ENCODE measurements around the gene URB1. TPM values are rescaled to one million over a fixed set of nuclear protein-coding genes. Genes with fewer than 3 reads are reported as not detected.

Gene URB1
- total RNA-seq, 4 donors from 2014 or later: 6.4 to 8.7 (median 7.3) TPM

DNA sequence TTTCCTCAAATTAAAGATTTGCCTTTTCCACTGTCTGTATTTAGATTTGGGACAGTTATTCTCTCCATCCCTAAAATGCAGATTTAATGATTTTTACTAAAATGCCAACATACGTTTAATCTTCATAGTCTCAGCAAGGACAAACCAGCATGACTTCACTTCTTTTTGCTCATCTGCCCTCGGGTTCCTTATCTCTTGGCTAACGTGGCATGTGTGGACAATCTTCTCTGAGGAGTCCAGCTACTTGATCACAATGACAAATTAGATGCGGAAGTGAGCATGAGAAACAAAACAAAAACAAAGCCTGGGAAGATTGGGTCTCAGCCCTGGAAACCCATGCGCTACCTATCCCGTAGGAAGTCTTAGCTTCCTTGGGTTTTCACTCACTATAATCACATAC is 93.1 kb downstream of the URB1 start:
- Histone ChIP-seq H3K4me1 (no peaks in the 10 kb centered on the region), H3K9me3 (no peaks in the 10 kb centered on the region), H3K27me3 (no peaks in the 10 kb centered on the region), H3K36me3 (no peaks in the 10 kb centered on the region), H3K4me3 (no peak overlapping the region), H3K27ac (no peak overlapping the region)
- no peak for DNase-seq
- no peak for TF ChIP-seq POLR2A (IDR thresholded peaks at IDR 0.05)
- intact Hi-C loops (cut with DNase I; ENCODE audit: low total_unique reads) (no loop called here), in situ Hi-C loops (cut with MboI; ENCODE audit: low pct_ligation_motif_present in 1 of 4, low pct_unique_long_range_greater_than_20kb in 1 of 4, low sequenced_read_pairs in 3 of 4) (no loop called here)
- WGBS, 2 donors (ENCODE audit: low coverage in 1 of 2): 94 to 100% methylated on average over 1 to 6 of the region's 6 CpGs

DNA sequence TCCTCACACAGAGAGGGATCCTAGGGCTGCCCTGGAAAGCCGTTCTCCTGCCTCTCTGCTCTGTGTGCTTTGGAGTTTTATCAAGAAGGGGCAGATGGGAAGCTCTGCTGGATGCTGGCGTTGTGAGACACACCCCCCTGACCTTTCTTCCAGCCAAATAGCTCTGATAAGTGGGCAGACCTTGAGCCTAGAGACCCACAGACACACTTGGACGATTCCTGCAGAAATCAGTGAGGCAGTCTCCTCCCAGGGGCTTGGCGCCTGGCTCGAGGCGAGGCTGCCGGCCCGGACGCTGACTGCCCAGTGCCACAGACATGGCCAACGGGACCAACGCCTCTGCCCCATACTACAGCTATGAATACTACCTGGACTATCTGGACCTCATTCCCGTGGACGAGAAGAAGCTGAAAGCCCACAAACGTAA is 94.1 kb downstream of the URB1 start, which contains the start of gene MRAP:
TSS of gene MRAP (plus strand) at position 198 of the 424 bp plus-strand sequence. CDS start at position 315, 117 bp downstream.
- TF ChIP-seq POLR2A (IDR thresholded peaks at IDR 0.05) (no peak), POLR2AphosphoS5 (IDR thresholded peaks at IDR 0.05) (no peak), EP300 (IDR thresholded peaks at IDR 0.05; ENCODE audit: low read depth) (no peak)
- TF ChIP-seq, protein P1, sequence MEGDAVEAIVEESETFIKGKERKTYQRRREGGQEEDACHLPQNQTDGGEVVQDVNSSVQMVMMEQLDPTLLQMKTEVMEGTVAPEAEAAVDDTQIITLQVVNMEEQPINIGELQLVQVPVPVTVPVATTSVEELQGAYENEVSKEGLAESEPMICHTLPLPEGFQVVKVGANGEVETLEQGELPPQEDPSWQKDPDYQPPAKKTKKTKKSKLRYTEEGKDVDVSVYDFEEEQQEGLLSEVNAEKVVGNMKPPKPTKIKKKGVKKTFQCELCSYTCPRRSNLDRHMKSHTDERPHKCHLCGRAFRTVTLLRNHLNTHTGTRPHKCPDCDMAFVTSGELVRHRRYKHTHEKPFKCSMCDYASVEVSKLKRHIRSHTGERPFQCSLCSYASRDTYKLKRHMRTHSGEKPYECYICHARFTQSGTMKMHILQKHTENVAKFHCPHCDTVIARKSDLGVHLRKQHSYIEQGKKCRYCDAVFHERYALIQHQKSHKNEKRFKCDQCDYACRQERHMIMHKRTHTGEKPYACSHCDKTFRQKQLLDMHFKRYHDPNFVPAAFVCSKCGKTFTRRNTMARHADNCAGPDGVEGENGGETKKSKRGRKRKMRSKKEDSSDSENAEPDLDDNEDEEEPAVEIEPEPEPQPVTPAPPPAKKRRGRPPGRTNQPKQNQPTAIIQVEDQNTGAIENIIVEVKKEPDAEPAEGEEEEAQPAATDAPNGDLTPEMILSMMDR (IDR thresholded peaks at IDR 0.05): no peak
- Histone ChIP-seq H3K36me3 (no peaks in the 10 kb centered on the region), H3K9me3 (no peaks in the 10 kb centered on the region), H3K27ac (peak within 1 kb of the TSS in 1 of 4 donors; percentile 4), H3K4me1 (no peaks in the 10 kb centered on the region), H3K27me3 (no peaks in the 10 kb centered on the region), H3K4me3 (no peak within 1 kb of the TSS)
- intact Hi-C loops (cut with DNase I; ENCODE audit: low total_unique reads) (loop anchor here (1.0 kb wide), 1 partner anchor 27 kb away; no protein-coding TSS in a partner anchor), in situ Hi-C loops (cut with MboI; ENCODE audit: low pct_ligation_motif_present in 1 of 4, low pct_unique_long_range_greater_than_20kb in 1 of 4, low sequenced_read_pairs in 3 of 4) (no loop called here)
- no peak for DNase-seq
- WGBS, 2 donors (ENCODE audit: low coverage in 1 of 2): 88% methylated on average over 14 of the region's 14 CpGs; no CpG with 5 or more reads in 1 of the 2 donors

DNA sequence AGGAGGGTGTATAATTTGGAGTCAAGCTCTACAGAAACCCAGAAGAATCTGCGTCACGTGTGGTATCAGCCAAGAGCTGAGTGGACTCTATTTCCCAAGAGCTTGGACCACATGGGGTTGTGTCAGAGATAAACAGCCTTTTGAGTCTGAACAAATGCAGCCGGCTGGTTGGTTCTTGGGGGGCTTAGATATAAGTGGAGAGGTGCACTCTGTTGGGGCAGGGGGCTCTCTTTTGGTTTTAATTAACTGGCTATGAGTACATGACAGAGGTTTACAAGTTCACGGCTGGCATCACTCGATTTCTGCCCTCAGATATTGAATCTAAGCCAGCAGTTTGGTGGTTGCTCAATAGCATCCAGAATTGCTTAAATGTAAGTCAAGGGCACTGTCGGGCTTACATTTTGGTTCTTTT is 94.7 kb downstream of the URB1 start:
- intact Hi-C loops (cut with DNase I; ENCODE audit: low total_unique reads): loop anchor here (1.0 kb wide), 1 partner anchor 27 kb away; no protein-coding TSS in a partner anchor
- H3K4me1 ChIP-seq: no peaks in the 10 kb centered on the region
- 85 to 89% methylated on average over 5 to 6 of the region's 6 CpGs for WGBS, 2 donors (ENCODE audit: low coverage in 1 of 2)
- TF ChIP-seq EP300 (IDR thresholded peaks at IDR 0.05; ENCODE audit: low read depth) (no peak), POLR2A (IDR thresholded peaks at IDR 0.05) (no peak), POLR2AphosphoS5 (IDR thresholded peaks at IDR 0.05) (no peak)
- TF ChIP-seq, protein P1 (IDR thresholded peaks at IDR 0.05): no peak
- no peaks in the 10 kb centered on the region for H3K9me3 ChIP-seq
- H3K27me3 ChIP-seq: no peaks in the 10 kb centered on the region
- in situ Hi-C loops (cut with MboI; ENCODE audit: low pct_ligation_motif_present in 1 of 4, low pct_unique_long_range_greater_than_20kb in 1 of 4, low sequenced_read_pairs in 3 of 4): no loop called here
- H3K36me3 ChIP-seq: no peaks in the 10 kb centered on the region
- no peak overlapping the region for H3K4me3 ChIP-seq
- DNase-seq: no peak
- H3K27ac ChIP-seq: no peak overlapping the region

DNA sequence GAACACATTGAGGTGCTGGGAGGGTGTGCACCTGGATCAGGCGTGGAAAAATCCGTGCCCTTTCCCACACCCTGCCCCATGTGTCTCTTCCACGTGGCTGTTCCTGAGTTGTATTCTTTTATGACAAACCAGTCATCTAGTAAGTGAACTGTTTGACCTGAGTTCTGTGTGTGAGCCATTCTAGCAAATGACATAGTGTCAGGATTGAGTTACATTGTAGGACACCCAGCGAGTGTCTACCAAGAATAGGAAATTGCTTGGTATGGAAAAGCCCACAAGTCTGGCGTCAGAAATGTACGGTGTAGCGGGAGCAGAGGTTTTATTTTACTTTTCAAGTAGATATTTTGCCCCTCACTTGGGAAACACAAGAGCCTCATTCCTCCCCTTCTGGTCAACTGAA is 95.4 kb downstream of the URB1 start:
- H3K36me3 ChIP-seq: no peaks in the 10 kb centered on the region
- in situ Hi-C loops (cut with MboI; ENCODE audit: low pct_ligation_motif_present in 1 of 4, low pct_unique_long_range_greater_than_20kb in 1 of 4, low sequenced_read_pairs in 3 of 4): no loop called here
- DNase-seq: no peak
- no peak overlapping the region for H3K27ac ChIP-seq
- TF ChIP-seq, protein P1 (IDR thresholded peaks at IDR 0.05): no peak
- no peak for TF ChIP-seq EP300 (IDR thresholded peaks at IDR 0.05; ENCODE audit: low read depth)
- no peak for TF ChIP-seq POLR2AphosphoS5 (IDR thresholded peaks at IDR 0.05)
- TF ChIP-seq POLR2A (IDR thresholded peaks at IDR 0.05): no peak
- H3K27me3 ChIP-seq: no peaks in the 10 kb centered on the region
- WGBS, 2 donors (ENCODE audit: low coverage in 1 of 2): 85 to 100% methylated on average over 2 to 7 of the region's 7 CpGs
- H3K4me3 ChIP-seq: no peak overlapping the region
- H3K9me3 ChIP-seq: no peaks in the 10 kb centered on the region
- H3K4me1 ChIP-seq: no peaks in the 10 kb centered on the region
- intact Hi-C loops (cut with DNase I; ENCODE audit: low total_unique reads): no loop called here

DNA sequence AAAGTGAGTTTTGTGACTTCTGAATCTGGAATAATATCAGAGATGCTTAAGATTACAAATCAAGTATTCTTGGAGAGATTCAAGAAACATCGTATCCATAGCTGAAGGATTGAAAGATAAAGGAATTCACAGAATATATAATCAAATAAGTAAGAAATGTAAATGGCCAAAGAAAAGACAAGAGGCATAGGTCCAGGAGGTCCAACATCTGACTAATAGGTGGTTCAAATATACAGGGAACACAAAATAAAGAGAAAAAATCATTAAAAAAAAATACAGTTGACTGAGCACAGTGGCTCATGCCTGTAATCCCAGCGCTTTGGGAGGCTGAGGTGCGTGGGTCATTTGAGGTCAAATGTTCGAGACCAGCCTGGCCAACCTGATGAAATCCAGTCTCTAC is 107.3 kb downstream of the URB1 start:
- H3K27me3 ChIP-seq: no peaks in the 10 kb centered on the region
- TF ChIP-seq EP300 (IDR thresholded peaks at IDR 0.05; ENCODE audit: low read depth) (no peak), POLR2AphosphoS5 (IDR thresholded peaks at IDR 0.05) (no peak), POLR2A (IDR thresholded peaks at IDR 0.05) (no peak)
- TF ChIP-seq, protein P1 (IDR thresholded peaks at IDR 0.05): no peak
- no peak for DNase-seq
- intact Hi-C loops (cut with DNase I; ENCODE audit: low total_unique reads) (no loop called here), in situ Hi-C loops (cut with MboI; ENCODE audit: low pct_ligation_motif_present in 1 of 4, low pct_unique_long_range_greater_than_20kb in 1 of 4, low sequenced_read_pairs in 3 of 4) (no loop called here)
- H3K9me3 ChIP-seq: no peaks in the 10 kb centered on the region
- 90 to 92% methylated on average over 4 of the region's 4 CpGs for WGBS, 2 donors (ENCODE audit: low coverage in 1 of 2)
- H3K4me1 ChIP-seq: no peaks in the 10 kb centered on the region
- H3K36me3 ChIP-seq: no peaks in the 10 kb centered on the region
- no peak overlapping the region for H3K27ac ChIP-seq
- no peak overlapping the region for H3K4me3 ChIP-seq

Measured in transverse colon (tissue), 4 donors.